ENCODE measurements around the gene ADISSP.

The ADISSP gene

DNA sequence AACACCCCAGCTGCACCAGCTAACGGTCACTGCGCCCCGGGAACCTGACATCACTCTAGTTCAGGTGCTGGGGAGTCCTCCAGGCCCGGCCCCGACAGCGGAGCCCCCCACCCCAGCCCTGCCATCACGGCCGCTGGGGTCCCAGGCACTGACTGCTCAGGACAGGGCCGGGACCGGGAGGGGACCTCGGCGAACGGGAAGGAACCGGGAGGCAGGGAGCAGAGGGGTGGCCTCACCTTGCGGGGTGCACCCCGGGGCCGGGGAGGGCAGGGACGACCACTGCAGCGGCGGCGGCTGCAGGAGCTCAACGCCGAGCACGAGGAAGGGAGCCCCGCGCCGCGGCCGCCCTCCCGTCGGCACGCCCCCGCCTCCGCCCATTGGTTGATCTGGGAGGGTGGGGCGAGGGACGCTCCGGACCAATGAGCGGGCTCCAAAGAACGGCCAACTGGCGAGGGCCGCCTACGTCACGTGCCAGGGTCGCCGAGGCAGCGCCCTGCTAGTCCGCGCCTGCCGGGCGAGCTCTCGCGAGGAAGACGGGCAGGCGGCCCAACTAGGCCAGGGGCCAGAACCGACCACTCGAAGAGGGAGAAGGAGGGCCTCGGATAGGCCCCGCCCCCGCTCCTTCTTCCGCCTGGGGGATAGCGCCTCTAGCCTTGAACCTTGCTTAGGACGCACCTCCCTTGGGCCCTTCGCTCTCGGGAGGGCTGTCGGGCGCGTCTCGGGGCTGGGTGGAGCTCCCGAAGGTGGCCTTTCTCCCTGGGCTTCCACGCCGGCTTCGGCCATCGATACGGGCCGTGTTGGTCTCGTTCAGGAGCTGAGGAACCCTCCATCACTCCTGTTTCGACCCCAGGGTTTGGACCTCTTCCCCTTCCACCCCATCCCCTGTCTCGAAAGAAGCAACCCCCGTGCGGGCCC lies at the start of gene ADISSP:
Gene ADISSP (minus strand): TSS at position 327 of the 915 bp plus-strand sequence. CDS start 7,653 bp downstream, outside the sequence.
- DNase-seq, result peak; percentile 84

DNA sequence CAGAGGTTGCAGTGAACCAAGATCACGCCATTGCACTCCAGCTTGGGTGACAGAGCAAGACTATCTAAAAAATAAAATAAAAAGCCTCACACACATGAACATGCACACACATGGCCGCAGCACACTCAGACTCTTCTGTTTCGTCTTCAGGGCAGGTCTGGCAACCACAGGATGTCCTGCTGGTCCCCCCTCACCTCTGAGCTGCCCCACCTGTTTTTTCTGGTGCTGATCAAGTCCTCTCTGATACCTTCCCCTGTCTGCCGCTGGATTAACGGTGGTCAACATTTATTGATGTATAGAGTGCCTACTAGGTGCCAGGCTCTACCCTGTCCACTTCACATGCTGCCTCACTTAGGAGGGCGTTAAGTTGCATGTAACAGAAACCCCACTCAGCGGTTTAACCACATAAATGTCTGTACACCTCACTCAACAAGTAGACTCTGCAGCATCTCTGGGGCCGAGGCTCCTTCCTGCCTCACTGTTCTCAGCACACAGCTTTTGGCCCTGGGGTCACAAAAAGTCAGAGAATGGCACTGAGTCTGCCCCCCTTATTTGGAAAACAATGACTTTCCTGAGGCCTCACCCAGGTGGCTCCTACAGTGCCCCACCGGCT lies 48.3 kb upstream of the ADISSP start:
- DNase-seq, result no peak

- DNase-seq, result no peak
Measured at GRCh38 chr20:3814928-3815495, 47.5 kb upstream of the ADISSP start.

DNA sequence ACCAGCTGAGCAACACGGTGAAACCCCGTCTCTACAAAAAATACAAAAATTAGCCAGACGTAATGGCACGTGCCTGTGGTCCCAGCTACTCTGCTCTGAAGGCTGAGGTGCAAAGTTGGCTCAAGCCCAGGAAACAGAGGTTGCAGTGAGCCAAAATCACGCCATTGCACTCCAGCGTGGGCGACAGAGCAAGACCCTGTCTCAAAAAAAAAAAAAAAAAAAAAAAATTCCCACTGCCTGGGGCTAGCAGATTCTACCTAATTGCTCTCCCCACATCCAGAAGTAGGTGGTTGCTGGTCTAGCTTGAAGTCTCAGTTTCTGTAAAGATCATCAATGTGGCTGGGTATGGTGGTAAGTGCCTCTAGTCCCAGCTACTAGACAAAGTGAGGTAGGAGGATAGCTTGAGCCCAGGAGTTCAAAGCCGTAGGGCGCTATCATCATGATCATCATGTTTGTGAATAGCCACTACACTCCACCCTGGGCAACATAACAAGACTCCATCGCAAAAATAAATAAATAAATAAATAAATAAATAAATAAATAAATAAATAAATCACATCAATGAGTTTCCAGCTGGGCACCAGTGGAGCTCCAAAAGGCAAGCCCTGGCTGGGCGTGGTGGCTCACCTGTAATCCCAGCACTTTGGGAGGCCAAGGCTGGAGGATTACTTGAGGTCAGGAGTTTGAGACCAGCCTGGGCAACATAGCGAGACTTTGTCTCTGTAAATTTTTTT lies 46.5 kb upstream of the ADISSP start:
- no peak for DNase-seq

GRCh38 chr20:3812975-3813847 lies 45.7 kb upstream of the ADISSP start:
- DNase-seq, result no peak

DNA sequence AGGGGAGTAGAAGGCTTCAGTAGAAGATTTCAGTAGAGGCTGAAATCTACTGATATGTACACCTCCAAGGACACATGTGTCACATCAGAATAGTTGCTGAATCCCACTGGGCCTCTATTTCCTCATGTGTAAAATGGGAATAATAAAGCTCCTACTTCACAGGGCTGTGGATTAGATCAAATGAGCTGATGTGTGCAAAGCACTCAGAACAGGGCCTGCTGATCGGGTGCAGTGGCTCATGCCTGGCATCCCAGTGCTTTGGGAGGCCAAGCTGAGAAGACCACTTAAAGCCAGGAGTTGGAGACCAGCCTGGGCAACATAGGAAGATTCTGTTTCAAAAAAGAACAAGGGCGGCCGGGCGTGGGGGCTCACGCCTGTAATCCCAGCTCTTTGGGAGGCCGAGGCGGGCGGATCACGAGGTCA lies 44.7 kb upstream of the ADISSP start:
- no peak for DNase-seq

GRCh38 chr20:3811467-3812258 lies 44.1 kb upstream of the ADISSP start:
- peak; percentile 82 for DNase-seq

DNA sequence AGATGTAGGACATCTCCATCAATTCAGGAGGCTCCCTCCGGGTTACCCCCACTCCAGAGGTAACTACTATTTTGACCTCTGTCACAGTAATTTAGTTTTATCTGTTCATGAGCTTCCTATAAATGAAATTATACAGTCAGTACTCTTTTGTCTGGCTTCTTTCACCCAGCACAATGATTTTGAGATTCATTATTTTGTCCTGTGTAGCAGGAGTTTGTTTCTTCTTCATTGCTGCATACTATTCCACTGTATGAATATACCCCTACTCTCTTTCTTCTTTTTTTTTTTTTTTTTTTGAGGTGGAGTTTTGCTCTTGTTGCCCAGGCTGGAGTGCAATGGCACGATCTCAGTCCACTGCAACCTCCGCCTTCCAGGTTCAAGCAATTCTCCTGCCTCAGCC lies 41.0 kb upstream of the ADISSP start:
- no peak for DNase-seq

- DNase-seq, result no peak
Measured at GRCh38 chr20:3804781-3805180, 37.2 kb upstream of the ADISSP start.

DNA sequence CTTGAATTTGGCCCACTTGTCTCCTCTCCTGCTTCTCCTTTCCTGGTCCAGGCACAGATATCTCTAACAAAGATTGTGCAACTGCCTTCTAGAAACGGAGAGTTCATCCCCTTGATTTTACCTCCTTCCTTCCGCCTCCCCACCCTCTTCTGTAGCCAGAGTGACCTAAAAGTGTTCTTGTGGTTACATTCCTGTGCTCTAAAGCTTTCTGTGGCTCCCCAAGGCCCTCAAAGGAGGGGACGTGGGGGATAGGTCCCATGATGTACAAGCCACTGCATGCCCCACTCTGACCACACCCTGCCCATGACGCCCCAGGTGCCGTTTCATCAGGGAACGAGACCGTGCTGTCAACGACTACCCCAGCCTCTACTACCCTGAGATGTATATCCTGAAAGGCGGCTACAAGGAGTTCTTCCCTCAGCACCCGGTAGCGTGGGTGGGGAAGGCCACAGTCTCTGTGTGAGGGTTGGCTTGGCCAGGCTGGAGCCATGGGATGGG lies 36.8 kb upstream of the ADISSP start:
- DNase-seq, result no peak

DNA sequence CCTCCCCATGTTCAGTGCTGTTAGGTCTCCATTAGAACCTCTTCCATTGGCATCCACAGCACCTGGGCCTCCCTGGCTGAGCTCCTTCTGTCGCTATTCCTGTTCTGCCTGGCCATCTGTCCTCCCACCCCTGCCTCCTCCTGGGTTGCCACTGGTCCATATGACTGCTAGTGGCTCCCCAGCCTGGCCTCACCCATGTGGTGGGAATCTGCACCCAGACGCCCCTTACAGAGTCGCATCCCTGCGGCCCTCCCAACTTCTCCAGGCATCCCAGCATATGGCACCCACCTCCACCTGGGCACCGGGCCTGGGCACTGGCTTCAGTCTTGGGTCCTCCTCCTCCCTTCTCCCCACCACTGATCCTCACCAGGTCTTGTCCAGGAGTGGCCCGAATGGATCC lies 36.3 kb upstream of the ADISSP start:
- no peak for DNase-seq

GRCh38 chr20:3803289-3803688 lies 35.7 kb upstream of the ADISSP start:
- DNase-seq, result no peak

DNA sequence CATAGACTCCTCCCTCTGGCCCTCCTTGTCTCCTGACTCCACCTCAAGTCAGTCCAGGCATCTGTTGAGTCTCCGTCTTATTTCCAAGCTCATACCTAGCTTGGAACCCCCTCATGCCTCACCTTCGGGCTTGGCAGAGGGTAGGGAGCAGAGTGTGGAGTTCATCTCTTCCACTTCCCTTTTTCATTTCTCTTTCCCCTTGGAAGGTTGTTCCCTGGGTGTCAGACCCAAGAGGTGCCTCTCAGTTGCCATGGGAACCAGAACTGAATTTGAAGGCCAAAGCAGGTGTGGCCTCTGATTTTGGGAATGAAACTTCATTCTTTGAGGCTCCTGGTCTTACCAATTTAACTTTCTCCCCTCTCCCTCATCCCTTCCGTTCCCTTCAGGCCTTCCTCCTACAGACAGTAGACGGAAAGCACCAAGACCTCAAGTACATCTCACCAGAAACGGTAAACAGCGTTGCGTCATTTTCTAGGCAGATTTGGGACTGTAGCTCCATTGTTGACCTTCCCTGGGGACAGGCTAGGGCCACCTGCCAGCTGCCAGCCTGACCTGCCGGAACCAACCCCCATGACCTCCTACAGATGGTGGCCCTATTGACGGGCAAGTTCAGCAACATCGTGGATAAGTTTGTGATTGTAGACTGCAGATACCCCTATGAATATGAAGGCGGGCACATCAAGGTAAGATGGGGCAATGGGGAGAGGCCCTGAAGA lies 35.1 kb upstream of the ADISSP start:
- no peak for DNase-seq

DNA sequence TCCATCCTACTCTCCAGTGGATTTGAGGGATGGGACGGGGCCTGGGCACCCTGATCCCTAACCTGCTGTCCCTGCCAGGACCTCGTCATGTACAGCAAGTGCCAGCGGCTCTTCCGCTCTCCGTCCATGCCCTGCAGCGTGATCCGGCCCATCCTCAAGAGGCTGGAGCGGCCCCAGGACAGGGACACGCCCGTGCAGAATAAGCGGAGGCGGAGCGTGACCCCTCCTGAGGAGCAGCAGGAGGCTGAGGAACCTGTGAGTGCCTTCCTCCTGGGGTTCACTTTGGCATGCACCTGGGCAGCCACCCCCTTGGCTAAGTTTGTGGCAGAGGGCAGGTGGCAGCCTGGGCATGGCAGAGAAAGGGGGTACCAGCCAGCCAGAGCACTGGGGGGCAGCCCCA lies 34.3 kb upstream of the ADISSP start:
- no peak for DNase-seq

GRCh38 chr20:3801299-3801698 lies 33.7 kb upstream of the ADISSP start:
- DNase-seq, result no peak

- DNase-seq, result no peak
Measured at GRCh38 chr20:3800878-3801260, 33.3 kb upstream of the ADISSP start.

DNA sequence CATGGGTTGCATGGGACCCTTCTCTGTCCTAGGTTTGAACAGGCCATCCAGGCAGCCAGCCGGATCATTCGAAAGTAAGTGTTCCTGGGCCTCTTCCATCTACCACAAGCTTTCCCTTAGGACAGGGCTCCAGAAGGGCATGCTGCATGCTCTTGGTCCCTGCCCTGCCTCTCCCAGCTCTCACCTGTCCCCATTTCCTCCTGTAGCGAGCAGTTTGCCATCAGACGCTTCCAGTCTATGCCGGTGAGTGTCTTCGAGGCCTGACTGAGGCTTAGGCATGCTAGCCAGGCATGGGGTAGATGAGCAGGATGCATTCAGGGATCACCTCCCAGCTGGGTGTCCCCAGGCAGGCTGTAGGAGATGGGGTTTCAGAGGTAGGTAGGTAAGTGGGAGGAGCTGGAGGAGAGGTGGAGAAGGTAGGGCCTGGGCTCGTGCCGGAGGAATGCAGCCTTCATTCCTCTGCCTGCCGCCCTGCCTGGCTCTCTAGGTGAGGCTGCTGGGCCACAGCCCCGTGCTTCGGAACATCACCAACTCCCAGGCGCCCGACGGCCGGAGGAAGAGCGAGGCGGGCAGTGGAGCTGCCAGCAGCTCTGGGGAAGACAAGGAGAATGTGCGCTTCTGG lies 32.8 kb upstream of the ADISSP start:
- DNase-seq, result no peak

DNA sequence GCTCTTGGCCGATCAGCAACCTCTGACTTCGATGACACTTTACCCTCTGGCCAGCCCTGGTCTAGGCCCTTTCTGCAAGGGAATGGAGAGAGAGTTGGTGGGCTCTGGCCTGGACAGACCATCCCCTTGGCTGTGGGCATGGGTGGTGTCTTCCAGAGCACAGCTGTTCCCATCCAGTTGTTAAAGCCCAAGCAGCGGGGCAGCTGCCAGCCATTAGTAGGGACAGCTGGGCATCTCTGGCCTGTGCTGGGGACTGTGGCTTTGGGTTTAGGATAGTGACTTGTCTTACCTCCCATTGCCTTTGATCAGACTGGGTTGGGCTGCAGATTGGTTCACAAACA lies 31.3 kb upstream of the ADISSP start:
- DNase-seq, result no peak

- no peak for DNase-seq
Measured at GRCh38 chr20:3798373-3798768, 30.8 kb upstream of the ADISSP start.

Data from NCI-H2081 treated with DMSO at 0.1 percent for 48 hours (cell line).